GM18519 (cell line): ENCODE measurements around the gene SYNDIG1.

Source experiments
- ATAC-seq: cut with Tn5 transposase; IDR thresholded peaks from one replicate; pipeline ENCODE4 v1.9.1; 2021; ENCODE audit warnings: mild to moderate bottlenecking, moderate library complexity; ENCODE audit not compliant: unreplicated experiment, low FRiP score

Gene SYNDIG1

GRCh38 chr20:24580855-24581254, 111.4 kb downstream of the SYNDIG1 start:
- no peak for ATAC-seq

DNA sequence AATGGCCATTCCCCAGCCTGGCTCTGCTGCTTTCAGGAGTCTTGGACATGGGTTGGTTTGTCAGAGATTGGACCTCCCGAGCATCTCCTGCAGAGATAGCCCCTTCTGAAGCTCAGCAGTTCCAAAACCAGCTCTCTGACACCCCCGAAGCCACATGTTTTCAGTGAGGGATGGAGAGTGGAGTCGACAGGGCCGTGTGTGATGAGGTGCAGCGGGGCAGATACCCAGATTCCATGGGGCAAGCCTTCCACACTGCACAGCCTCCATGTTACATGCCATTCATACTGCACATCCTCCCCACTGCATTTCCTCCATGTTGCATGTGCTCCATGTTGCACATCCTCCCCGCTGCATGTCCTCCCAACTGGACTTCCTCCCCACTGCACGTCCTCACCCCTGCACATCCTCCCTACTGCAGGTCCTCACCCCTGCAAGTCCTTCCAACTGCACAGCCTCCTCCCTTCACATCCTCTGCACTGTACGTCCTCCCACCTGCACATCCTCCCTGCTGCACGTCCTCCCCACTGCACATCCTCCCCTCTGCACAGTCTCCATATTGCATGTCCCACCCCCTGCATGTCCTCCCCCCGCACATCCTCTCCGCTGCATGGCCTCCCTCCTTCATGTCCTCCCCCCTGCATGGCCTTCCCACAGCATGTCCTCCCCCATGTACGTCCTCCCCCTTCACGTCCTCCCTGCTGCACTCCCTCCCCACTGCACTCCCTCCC, 112.2 kb downstream of the SYNDIG1 start:
- no peak for ATAC-seq

DNA sequence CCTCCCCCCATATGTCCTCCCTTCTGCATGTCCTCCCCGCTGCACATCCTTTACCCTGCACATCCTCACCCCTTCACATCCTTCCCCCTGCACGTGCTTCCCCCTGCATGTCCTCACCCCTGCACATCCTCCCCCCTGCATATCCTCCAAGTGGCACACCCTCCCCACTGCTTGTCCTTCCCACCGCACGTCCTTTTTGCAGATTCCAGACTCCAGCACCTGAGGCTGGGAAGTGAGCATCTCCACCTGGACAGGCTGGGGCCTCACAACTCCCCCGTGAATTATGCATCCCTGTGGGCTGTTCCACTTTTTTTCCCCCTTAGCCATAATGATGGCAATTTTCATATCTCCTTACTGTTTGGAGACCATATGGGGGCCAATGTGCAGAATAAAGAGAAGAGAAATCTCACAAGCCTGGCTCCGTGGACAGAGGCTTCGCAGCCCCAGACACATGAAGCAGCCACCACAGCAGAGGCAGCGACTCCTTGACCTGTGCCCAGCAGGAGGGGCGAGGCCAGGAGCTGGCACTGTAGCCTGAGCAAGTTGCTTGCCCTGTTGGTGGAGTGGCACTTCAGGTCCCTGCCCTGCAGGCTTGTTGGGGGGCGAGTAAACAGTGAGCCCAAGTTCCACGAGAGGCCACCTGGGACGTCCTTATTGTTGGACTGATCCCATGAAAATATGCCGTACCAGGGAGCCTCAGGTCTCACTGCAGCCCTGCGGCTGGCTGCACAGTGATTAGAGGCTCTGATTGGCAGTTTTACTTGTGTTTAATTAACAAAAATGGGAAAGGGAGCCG, 113.1 kb downstream of the SYNDIG1 start:
- ATAC-seq = no peak

GRCh38 chr20:24583169-24583792, 113.9 kb downstream of the SYNDIG1 start:
- ATAC-seq = no peak

- no peak for ATAC-seq
Measured at GRCh38 chr20:24584078-24584477, 114.6 kb downstream of the SYNDIG1 start.

DNA sequence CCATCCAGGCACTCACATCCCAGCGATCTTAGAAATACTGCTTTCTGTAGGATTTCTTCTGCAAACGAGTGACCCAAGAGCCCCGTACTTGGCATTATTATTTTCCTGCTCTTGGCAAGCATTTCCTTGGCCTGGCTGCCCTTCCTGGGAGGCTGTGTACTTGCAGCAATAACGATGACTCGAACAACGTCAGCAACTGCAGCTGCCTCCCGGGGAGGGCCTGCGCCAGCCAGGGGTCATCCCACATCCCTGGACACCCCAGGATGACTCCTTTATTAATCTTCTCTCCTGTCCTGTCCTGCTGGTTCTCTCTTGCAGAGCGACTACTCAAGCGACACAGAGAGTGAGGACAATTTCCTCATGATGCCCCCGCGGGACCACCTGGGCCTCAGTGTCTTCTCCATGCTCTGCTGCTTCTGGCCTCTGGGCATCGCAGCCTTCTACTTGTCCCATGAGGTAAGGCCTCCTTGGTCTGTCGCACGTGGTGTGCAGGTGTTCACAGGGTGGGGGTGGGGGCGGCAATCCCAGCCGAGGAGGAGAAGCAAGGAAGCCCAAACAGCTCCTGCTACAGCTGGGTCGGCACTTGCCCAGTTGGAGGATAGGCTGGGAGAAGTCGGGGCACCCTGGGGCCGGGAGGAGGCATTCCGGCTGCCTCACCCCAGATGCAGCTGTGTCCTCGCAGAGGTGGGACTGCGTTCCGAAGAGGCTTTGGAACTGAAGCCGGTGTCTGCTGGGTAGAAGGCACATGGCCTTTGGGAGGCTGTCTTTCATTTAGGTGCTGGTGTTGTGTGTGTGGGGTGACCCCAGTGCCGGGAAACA, 115.3 kb downstream of the SYNDIG1 start:
- no peak for ATAC-seq

GRCh38 chr20:24585796-24586522, 116.5 kb downstream of the SYNDIG1 start:
- ATAC-seq = no peak

DNA sequence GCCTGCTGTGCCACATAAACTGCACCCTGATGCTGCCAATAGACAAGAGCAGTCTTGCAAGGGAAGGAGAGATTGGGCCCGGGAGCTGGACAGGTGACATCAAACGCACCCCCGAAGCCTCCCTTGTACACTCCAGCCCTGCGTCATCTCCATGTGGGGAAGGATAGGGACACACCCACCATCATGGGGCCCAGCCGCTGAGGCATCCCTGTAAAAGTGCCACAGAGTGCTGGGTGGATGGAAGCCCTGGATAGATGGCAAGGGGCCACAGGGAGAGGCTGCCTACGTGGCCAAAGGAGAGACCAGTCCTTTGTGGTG, 117.1 kb downstream of the SYNDIG1 start:
- no peak for ATAC-seq

- no peak for ATAC-seq
Measured at GRCh38 chr20:24587384-24588046, 118.1 kb downstream of the SYNDIG1 start.

GRCh38 chr20:24588047-24588635, 118.7 kb downstream of the SYNDIG1 start:
- no peak for ATAC-seq

DNA sequence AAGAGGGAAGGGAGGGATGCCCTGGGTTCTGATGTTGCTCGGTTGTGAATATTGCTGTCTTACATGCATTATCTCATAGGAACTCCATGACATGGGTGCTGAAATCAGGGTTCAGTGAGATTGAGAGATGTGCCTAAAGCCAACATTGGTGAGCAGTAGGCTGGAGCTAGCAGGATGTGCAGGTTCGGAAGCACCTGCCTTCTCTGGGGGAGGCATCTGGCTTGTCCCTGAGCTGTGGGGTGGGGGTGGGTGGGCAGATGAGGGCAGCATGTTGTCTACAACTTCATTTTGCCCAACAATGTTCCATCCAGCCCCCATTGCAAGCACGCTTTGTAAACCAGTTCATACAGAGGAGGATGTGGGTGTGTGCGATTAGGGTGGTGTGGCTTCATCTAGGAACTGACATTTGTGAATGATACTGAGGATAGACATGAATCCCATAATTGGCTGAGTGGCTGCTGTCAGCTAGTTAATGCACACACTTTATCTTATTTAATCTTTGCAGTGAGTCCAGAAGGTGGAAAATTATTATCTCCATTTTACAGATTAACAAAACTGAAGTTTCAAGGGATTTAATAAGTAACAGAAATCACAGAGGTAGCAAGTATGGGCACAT, 119.4 kb downstream of the SYNDIG1 start:
- ATAC-seq = no peak

GRCh38 chr20:24589381-24589780, 120.0 kb downstream of the SYNDIG1 start:
- no peak for ATAC-seq

DNA sequence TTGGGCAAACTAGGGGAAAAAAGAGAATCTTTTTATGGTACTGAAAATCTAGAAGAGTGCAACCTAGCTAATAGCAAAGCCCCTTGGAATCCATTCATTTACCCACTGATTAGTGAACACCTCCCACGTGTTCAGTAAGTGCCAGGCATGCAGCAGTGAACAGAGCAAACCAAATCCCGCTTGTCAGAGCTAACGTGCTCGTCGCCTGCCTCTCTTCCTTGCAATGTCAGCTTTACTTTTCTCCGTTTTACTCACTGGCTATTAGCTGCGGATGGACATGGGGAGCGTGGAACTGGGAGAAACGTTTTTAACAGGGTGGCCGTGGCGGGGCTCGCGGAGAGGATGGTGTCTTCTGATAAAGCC, 120.4 kb downstream of the SYNDIG1 start:
- ATAC-seq = no peak

DNA sequence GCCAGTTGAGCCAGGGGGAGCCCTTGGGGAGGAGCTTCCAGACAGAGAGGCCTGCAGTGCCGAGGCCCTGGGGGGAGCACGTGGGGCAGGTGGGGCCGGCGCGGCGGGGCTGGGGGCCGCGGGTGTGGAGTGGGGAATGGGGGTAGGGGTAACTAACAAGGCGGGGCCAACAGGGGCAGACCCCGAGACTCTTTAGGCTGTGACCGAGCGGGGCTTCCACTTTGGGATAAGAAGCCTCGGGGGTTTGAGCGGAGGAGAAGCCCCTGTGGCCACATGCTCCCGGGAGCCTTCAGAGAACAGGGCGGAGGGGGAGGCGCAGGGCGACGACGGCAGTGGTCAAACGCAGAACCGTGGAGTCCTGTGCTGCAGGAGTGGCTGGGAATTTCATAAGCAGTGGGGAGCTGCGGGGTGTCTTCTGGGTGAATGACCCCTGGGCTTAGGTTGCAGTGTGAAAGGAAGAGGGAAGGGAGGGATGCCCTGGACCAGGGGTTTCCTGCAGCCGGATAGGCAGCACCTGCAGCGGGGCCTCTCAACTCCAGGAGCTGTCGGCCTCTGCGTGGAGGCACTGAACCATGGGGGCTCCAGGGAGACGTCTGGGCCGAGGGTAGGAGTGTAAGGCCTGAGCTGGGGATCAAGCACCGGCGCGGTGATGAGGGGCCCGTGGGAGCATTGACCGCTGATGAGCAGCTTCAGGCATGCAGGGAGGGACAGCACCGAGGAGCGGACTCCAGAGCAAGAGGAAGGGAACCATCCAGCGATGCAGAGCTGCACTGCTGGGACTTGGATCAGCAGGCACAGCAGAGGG, 121.0 kb downstream of the SYNDIG1 start:
- no peak for ATAC-seq

DNA sequence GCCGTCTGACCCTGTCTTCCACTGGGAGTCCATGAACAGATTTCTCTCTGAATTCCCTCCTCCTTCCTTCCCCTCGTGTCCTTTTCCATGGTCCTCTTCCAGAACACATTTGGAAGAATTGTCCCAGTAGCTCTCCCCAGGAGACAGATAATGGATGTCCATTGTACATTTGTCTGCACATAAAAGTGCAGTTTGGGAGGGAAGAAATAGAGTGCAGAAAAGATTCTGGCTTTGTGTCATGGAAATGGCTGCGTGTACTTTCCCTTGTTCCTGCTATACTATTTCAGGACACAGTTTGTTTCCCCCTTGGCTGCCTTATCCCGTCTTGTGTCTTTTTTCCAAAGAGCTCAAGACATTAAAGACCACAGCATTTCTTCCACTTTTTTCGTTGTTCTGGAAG, 127.6 kb downstream of the SYNDIG1 start:
- no peak for ATAC-seq

DNA sequence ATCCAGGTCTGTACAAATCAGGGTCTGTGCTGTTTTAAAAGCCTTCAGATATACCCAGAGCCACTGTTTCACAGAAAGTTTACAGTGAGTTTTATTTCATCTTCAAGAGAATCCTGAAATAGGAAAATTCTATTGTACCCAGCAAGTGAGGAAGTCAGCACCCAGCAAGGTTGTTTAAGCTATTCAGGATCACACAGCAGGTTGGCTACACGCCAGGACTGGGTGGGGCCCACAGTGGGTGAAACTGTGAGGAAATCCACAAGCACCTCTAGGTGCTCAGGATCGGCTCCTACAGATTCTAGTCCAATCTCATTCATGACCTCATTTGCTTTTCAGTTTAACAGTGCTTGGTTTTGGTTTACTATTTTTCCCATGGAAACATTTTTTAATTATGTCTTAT, 128.9 kb downstream of the SYNDIG1 start:
- ATAC-seq = no peak

DNA sequence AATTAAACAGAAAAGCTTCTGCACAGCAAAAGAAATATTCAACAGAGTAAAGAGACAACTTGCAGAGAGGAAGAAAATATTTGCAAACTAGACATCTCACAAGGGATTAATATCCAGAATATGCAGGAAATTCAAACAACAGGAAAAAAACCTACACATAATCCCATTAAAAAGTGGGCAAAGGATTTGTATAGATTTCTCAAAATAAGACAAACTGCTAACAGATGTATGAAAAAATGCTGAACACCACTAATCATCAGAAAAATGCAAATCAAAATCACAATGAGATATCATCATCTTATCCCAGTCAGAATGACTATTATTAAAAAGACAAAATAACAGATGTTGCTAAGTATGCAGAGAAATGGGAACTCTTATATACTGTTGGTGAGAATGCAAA, 129.6 kb downstream of the SYNDIG1 start:
- ATAC-seq = no peak

- ATAC-seq = no peak
Measured at GRCh38 chr20:24600012-24600411, 130.6 kb downstream of the SYNDIG1 start.
